IPS-15b (cell line): ENCODE results near the gene SV2C.

Experiments
- H3K27me3 ChIP-seq: one replicate; pipeline ENCODE4 v1.6.1; 2013; ENCODE audit warnings: low read length; ENCODE audit not compliant: control insufficient read depth, insufficient read depth
- H3K36me3 ChIP-seq: one replicate; pipeline ENCODE4 v1.6.1; 2013; ENCODE audit warnings: low read length; ENCODE audit not compliant: control insufficient read depth, insufficient read depth
- H3K4me1 ChIP-seq: one replicate; pipeline ENCODE4 v1.6.1; 2013; ENCODE audit warnings: mild to moderate bottlenecking, low read length; ENCODE audit not compliant: control insufficient read depth, insufficient read depth
- H3K4me3 ChIP-seq: one replicate; pipeline ENCODE4 v1.5.1; 2013; ENCODE audit warnings: low read depth, low read length
- H3K9ac ChIP-seq: one replicate; pipeline ENCODE4 v1.6.1; 2013; ENCODE audit warnings: low read depth, mild to moderate bottlenecking, low read length
- H3K9me3 ChIP-seq: one replicate; pipeline ENCODE4 v1.6.1; 2013; ENCODE audit warnings: mild to moderate bottlenecking, low read length; ENCODE audit not compliant: control insufficient read depth, insufficient read depth

The SV2C gene

DNA sequence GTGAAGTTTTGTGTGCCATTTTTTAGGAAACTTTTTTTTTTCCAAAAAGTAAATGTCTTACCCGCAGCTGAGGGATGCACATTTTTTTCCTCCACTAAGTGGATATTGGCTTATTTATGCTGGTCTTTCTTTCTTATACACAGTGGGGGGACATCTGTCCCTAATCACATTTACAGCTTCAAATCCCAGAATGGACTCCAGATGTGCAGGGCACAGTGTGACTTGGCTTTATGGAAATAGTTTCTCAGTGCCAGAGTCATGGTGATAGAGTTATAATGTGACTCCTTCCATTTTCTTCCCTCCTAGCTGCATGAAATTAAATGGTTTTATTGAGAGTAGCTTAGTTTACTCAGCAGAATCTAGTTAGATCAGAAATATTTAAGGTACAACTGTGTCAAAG is 66.5 kb downstream of the SV2C start:
- H3K4me1 ChIP-seq: peaks cover 5% of the 10 kb centered on the region

DNA sequence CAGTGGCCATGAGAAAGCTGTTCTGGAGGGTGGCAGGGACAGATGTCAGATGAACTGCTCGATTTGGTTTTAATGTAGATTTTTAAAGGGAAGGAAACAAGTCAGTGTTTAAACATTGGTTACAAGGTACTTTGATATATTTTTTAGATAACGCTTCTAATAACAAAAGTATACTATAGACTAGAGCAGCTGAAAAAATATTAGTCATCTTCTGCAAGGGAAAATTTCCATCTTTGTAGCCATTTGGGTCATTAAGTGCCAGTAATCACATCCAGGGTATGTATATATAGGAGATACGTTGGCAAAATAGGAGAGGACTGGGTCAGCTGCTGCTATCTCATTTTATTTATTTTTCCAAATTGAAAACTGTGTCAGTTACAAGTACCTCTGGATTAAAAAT is 69.0 kb downstream of the SV2C start:
- Histone ChIP-seq H3K9me3 (no peaks in the 10 kb centered on the region), H3K4me1 (no peaks in the 10 kb centered on the region), H3K9ac (no peak overlapping the region), H3K27me3 (no peaks in the 10 kb centered on the region), H3K4me3 (no peak overlapping the region), H3K36me3 (no peaks in the 10 kb centered on the region)

More for the DNA sequence above, 66.5 kb downstream of the SV2C start:
- no peak overlapping the region for H3K4me3 ChIP-seq
- no peaks in the 10 kb centered on the region for H3K9me3 ChIP-seq
- no peak overlapping the region for H3K9ac ChIP-seq
- no peaks in the 10 kb centered on the region for H3K27me3 ChIP-seq
- H3K36me3 ChIP-seq: no peaks in the 10 kb centered on the region

DNA sequence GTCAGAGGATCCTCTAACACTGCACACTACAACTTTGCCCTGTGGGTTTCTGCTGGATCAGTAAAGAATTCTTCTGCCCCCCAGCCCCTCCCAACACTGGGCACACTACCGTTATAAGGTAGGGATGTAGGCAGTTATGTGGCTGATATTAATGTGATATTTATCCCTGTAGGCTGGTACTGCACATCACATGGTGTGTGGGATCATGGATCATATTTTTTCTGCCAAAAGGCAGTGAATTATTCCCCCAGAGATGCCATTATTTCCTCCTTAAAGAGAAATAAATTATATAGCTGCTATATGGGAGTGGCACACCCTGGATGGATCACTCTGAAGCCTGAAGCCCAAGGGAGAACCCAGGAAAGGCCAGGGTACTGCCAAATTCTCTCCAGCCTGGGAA is 69.5 kb downstream of the SV2C start:
- Histone ChIP-seq H3K4me1 (no peaks in the 10 kb centered on the region), H3K27me3 (no peaks in the 10 kb centered on the region), H3K9ac (no peak overlapping the region), H3K9me3 (no peaks in the 10 kb centered on the region), H3K36me3 (no peaks in the 10 kb centered on the region), H3K4me3 (no peak overlapping the region)

- Histone ChIP-seq H3K27me3 (no peaks in the 10 kb centered on the region), H3K4me1 (no peaks in the 10 kb centered on the region), H3K9me3 (no peaks in the 10 kb centered on the region), H3K9ac (no peak overlapping the region), H3K36me3 (no peaks in the 10 kb centered on the region), H3K4me3 (no peak overlapping the region)
These were observed 70.1 kb downstream of the SV2C start for GRCh38 chr5:76153271-76153670.

GRCh38 chr5:76154009-76154690 is 71.0 kb downstream of the SV2C start:
- no peak overlapping the region for H3K4me3 ChIP-seq
- no peaks in the 10 kb centered on the region for H3K4me1 ChIP-seq
- no peaks in the 10 kb centered on the region for H3K9me3 ChIP-seq
- no peak overlapping the region for H3K9ac ChIP-seq
- H3K36me3 ChIP-seq: no peaks in the 10 kb centered on the region
- H3K27me3 ChIP-seq: no peaks in the 10 kb centered on the region

GRCh38 chr5:76155536-76155935 is 72.4 kb downstream of the SV2C start:
- Histone ChIP-seq H3K4me1 (no peaks in the 10 kb centered on the region), H3K36me3 (no peaks in the 10 kb centered on the region), H3K27me3 (no peaks in the 10 kb centered on the region), H3K4me3 (no peak overlapping the region), H3K9ac (no peak overlapping the region), H3K9me3 (no peaks in the 10 kb centered on the region)

DNA sequence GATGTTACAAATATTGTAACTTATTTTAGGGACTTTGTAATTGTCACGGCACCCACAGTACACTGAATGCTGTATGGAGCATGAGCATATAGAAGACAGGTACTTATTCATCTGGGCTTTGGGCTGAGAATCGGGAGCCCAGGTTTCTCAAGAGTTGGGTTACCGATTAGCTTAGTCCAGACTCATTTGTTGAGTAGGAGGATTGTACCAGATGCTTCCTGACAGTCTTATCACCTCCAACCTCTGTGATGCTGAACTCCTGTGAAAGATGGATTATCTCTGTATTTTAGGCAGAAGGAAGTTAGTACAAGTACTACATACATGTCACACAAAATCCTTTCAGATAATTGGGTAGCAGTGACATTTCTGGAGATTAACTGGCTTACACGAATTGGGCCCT is 79.2 kb downstream of the SV2C start:
- Histone ChIP-seq H3K9me3 (no peaks in the 10 kb centered on the region), H3K4me3 (no peak overlapping the region), H3K27me3 (no peaks in the 10 kb centered on the region), H3K4me1 (no peaks in the 10 kb centered on the region), H3K9ac (no peak overlapping the region), H3K36me3 (no peaks in the 10 kb centered on the region)

- no peaks in the 10 kb centered on the region for H3K4me1 ChIP-seq
- H3K36me3 ChIP-seq: no peaks in the 10 kb centered on the region
- H3K9me3 ChIP-seq: no peaks in the 10 kb centered on the region
- H3K9ac ChIP-seq: no peak overlapping the region
- no peaks in the 10 kb centered on the region for H3K27me3 ChIP-seq
- H3K4me3 ChIP-seq: no peak overlapping the region
These were observed 80.0 kb downstream of the SV2C start for GRCh38 chr5:76163111-76163628.

GRCh38 chr5:76165029-76165428 is 81.8 kb downstream of the SV2C start:
- Histone ChIP-seq H3K9me3 (no peaks in the 10 kb centered on the region), H3K27me3 (no peaks in the 10 kb centered on the region), H3K9ac (no peak overlapping the region), H3K4me3 (no peak overlapping the region), H3K36me3 (no peaks in the 10 kb centered on the region), H3K4me1 (no peaks in the 10 kb centered on the region)

- Histone ChIP-seq H3K27me3 (no peaks in the 10 kb centered on the region), H3K9me3 (no peaks in the 10 kb centered on the region), H3K4me3 (no peak overlapping the region), H3K9ac (no peak overlapping the region), H3K36me3 (no peaks in the 10 kb centered on the region), H3K4me1 (no peaks in the 10 kb centered on the region)
These were observed 82.7 kb downstream of the SV2C start for GRCh38 chr5:76165711-76166374.

- Histone ChIP-seq H3K27me3 (no peaks in the 10 kb centered on the region), H3K36me3 (no peaks in the 10 kb centered on the region), H3K9ac (no peak overlapping the region), H3K4me1 (no peaks in the 10 kb centered on the region), H3K9me3 (no peaks in the 10 kb centered on the region), H3K4me3 (no peak overlapping the region)
These were observed 83.8 kb downstream of the SV2C start for GRCh38 chr5:76166886-76167576.
